H7 (cell line): ENCODE results near the gene SUSD2. TPM values are rescaled to one million over a fixed set of nuclear protein-coding genes. Genes with fewer than 3 reads are reported as not detected.

ENCODE experiments used
- total RNA-seq: library from RNA; depleted of rRNA; stranded (reverse); fragments of >200 nt; shearing (Covaris generic); gene quantifications from 2 replicates; pipeline ENCODE4 v1.2.3, GENCODE V29; 2014; rRNA removed

SUSD2 gene
- total RNA-seq, 1 experiment from 2014 or later = 0.83 TPM

Other genes starting within 250 kb of the SUSD2 start
- 13.1 and 18.9 TPM in 2 replicates for gene GSTT2B, start 220.3 kb upstream of the SUSD2 start, total RNA-seq
- 3.5 and 4.2 TPM in 2 replicates for gene DDTL, start 214.6 kb upstream of the SUSD2 start, total RNA-seq
- gene DDT, start 207.0 kb upstream of the SUSD2 start, total RNA-seq = 317 and 422 TPM in 2 replicates
- 0.48 TPM in 1 of 2 replicates, not detected in the other for gene GSTT2, start 201.4 kb upstream of the SUSD2 start, total RNA-seq
- gene GSTT4, start 176.0 kb upstream of the SUSD2 start, total RNA-seq = not detected in 2 replicates
- 55.3 and 55.9 TPM in 2 replicates for gene CABIN1, start 170.2 kb upstream of the SUSD2 start, total RNA-seq
- gene GGT5, start 63.6 kb downstream of the SUSD2 start, total RNA-seq = 0.63 TPM in 1 of 2 replicates, not detected in the other
- 23.0 and 27.2 TPM in 2 replicates for gene SPECC1L, start 89.3 kb downstream of the SUSD2 start, total RNA-seq
- gene ADORA2A, start 246.1 kb downstream of the SUSD2 start, total RNA-seq = 4.0 and 7.0 TPM in 2 replicates